H9 (cell line): ENCODE results near the gene BCL2L15. TPM values are rescaled to one million over a fixed set of nuclear protein-coding genes. Genes with fewer than 3 reads are reported as not detected.

Experiments used
- DNase-seq: peaks from one replicate; pipeline ENCODE4 v3.0.0-alpha.2; 2017
- H2AFZ ChIP-seq: one replicate; pipeline ENCODE4 v1.6.1; 2013; ENCODE audit warnings: mild to moderate bottlenecking, low read length, control low read depth, moderate library complexity
- H2AK5ac ChIP-seq: 2 replicates; pipeline ENCODE4 v1.6.1; 2013; ENCODE audit warnings: low read length, control low read depth, mixed read lengths; ENCODE audit not compliant: insufficient read length
- H2BK120ac ChIP-seq: one replicate; pipeline ENCODE4 v1.6.1; 2013; ENCODE audit warnings: low read depth, mild to moderate bottlenecking, low read length, control low read depth, inconsistent platforms; ENCODE audit not compliant: poor library complexity, severe bottlenecking
- H2BK12ac ChIP-seq: 2 replicates; pipeline ENCODE4 v1.6.1; 2013; ENCODE audit warnings: low read length, control low read depth, mixed read lengths, low read depth; ENCODE audit not compliant: insufficient read length
- H2BK15ac ChIP-seq: 2 replicates; pipeline ENCODE4 v1.6.1; 2013; ENCODE audit warnings: low read depth, low read length, control low read depth
- H2BK20ac ChIP-seq: one replicate; pipeline ENCODE4 v1.6.1; 2013; ENCODE audit warnings: low read depth, mild to moderate bottlenecking, low read length, control low read depth, inconsistent platforms; ENCODE audit not compliant: poor library complexity, severe bottlenecking
- H2BK5ac ChIP-seq: 2 replicates; pipeline ENCODE4 v1.6.1; 2013; ENCODE audit warnings: low read length, control low read depth, mixed read lengths; ENCODE audit not compliant: insufficient read length
- H3K14ac ChIP-seq: 2 replicates; pipeline ENCODE4 v1.6.1; 2013; ENCODE audit warnings: low read length, control low read depth; ENCODE audit not compliant: insufficient read depth
- H3K18ac ChIP-seq: 2 replicates; pipeline ENCODE4 v1.6.1; 2013; ENCODE audit warnings: low read depth, mild to moderate bottlenecking, mixed read lengths, low read length, control low read depth; ENCODE audit not compliant: insufficient read length
- H3K23ac ChIP-seq: 2 replicates; pipeline ENCODE4 v1.6.1; 2013; ENCODE audit warnings: low read length, control low read depth, mixed read lengths, low read depth; ENCODE audit not compliant: insufficient read length
- H3K23me2 ChIP-seq: 2 replicates; pipeline ENCODE4 v1.6.1; 2013; ENCODE audit warnings: low read depth, mild to moderate bottlenecking, mixed read lengths, low read length, control low read depth; ENCODE audit not compliant: insufficient read length, poor library complexity, severe bottlenecking
- H3K27ac ChIP-seq: 2 replicates; pipeline ENCODE4 v1.5.1; 2013; ENCODE audit warnings: low read length, control low read depth, mixed read lengths, low read depth; ENCODE audit not compliant: insufficient read length
- H3K27me3 ChIP-seq: 2 replicates; pipeline ENCODE4 v1.6.1; 2013; ENCODE audit warnings: low read length, control low read depth, inconsistent platforms; ENCODE audit not compliant: insufficient read depth
- H3K4ac ChIP-seq: 2 replicates; pipeline ENCODE4 v1.6.1; 2013; ENCODE audit warnings: low read depth, mild to moderate bottlenecking, control low read depth, inconsistent platforms, low read length, moderate library complexity
- H3K4me1 ChIP-seq: 2 replicates; pipeline ENCODE4 v1.6.1; 2013; ENCODE audit warnings: low read length, control low read depth, inconsistent platforms; ENCODE audit not compliant: insufficient read depth
- H3K4me2 ChIP-seq: 2 replicates; pipeline ENCODE4 v1.6.1; 2013; ENCODE audit warnings: low read length, control low read depth, mixed read lengths; ENCODE audit not compliant: insufficient read length, insufficient read depth
- H3K56ac ChIP-seq: 2 replicates; pipeline ENCODE4 v1.6.1; 2013; ENCODE audit warnings: low read depth, mild to moderate bottlenecking, mixed read lengths, low read length, control low read depth; ENCODE audit not compliant: insufficient read length
- H3K79me1 ChIP-seq: 2 replicates; pipeline ENCODE4 v1.6.1; 2013; ENCODE audit warnings: low read depth, mild to moderate bottlenecking, moderate library complexity, low read length, control low read depth, inconsistent platforms; ENCODE audit not compliant: insufficient read depth, poor library complexity, severe bottlenecking
- H3K79me2 ChIP-seq: 2 replicates; pipeline ENCODE4 v1.6.1; 2013; ENCODE audit warnings: low read length, control low read depth, inconsistent platforms; ENCODE audit not compliant: insufficient read depth
- H3K9ac ChIP-seq: 2 replicates; pipeline ENCODE4 v1.6.1; 2013; ENCODE audit warnings: low read length, control low read depth, mixed read lengths; ENCODE audit not compliant: insufficient read length; ENCODE audit errors: extremely low read depth
- H3K9me3 ChIP-seq: one replicate; pipeline ENCODE4 v1.6.1; 2013; ENCODE audit warnings: low read depth, low read length, inconsistent platforms; ENCODE audit not compliant: control insufficient read depth
- H3T11ph ChIP-seq: one replicate; pipeline ENCODE4 v1.6.1; 2013; ENCODE audit warnings: mild to moderate bottlenecking, low read length, control low read depth, inconsistent platforms
- H4K20me1 ChIP-seq: one replicate; pipeline ENCODE4 v1.6.1; 2013; ENCODE audit not compliant: control insufficient read depth, insufficient read length, insufficient read depth
- H4K5ac ChIP-seq: 2 replicates; pipeline ENCODE4 v1.6.1; 2013; ENCODE audit warnings: low read depth, mild to moderate bottlenecking, mixed read lengths, low read length, control low read depth; ENCODE audit not compliant: insufficient read length
- H4K8ac ChIP-seq: replicated peaks from 2 replicates; pipeline ENCODE4 v1.6.1; 2013; ENCODE audit warnings: low read length, control low read depth, mixed read lengths, low read depth; ENCODE audit not compliant: insufficient read length
- H4K91ac ChIP-seq: 2 replicates; pipeline ENCODE4 v1.6.1; 2013; ENCODE audit warnings: low read depth, mild to moderate bottlenecking, moderate library complexity, mixed read lengths, low read length, control low read depth; ENCODE audit not compliant: insufficient read length
- H3K27ac Mint-ChIP-seq, 3 experiments: 2 replicates in 2 of 3; 3 replicates in 1 of 3; pipeline ENCODE4 v1.8.0; 2020 to 2021; ENCODE audit warnings: mixed read lengths in 3 of 3, mild to moderate bottlenecking in 1 of 3, moderate library complexity in 1 of 3
- H3K27me3 Mint-ChIP-seq: 2 replicates; pipeline ENCODE4 v1.8.0; 2021; ENCODE audit warnings: low read depth, mild to moderate bottlenecking, moderate library complexity, mixed read lengths
- H3K36me3 Mint-ChIP-seq, 3 experiments: 2 replicates in 2 of 3; 3 replicates in 1 of 3; pipeline ENCODE4 v1.8.0; 2020 to 2021; ENCODE audit warnings: low read depth in 3 of 3, mixed read lengths in 3 of 3; ENCODE audit not compliant: insufficient read depth in 1 of 3
- H3K4me1 Mint-ChIP-seq, 2 experiments: 2 replicates each; pipeline ENCODE4 v1.8.0; 2020; ENCODE audit warnings: mixed read lengths in 2 of 2
- H3K4me3 Mint-ChIP-seq, 2 experiments: 2 replicates in 1 of 2; 3 replicates in 1 of 2; pipeline ENCODE4 v1.8.0; 2020 to 2021; ENCODE audit warnings: mild to moderate bottlenecking in 2 of 2, mixed read lengths in 2 of 2, moderate library complexity in 1 of 2
- H3K9me3 Mint-ChIP-seq, 2 experiments: 2 replicates in 1 of 2; 3 replicates in 1 of 2; pipeline ENCODE4 v1.8.0; 2020; ENCODE audit warnings: mild to moderate bottlenecking in 2 of 2, mixed read lengths in 2 of 2, moderate library complexity in 1 of 2
- CTCF ChIP-seq: fragments of 200-600 bp; sonication (generic); conservative IDR thresholded peaks from 3 replicates; pipeline ENCODE4 v1.8.0; 2021; ENCODE audit warnings: antibody characterized with exemption, mild to moderate bottlenecking
- WGBS: extraction: QIAGEN DNeasy Blood & Tissue Kit; methylation state at CpG from one replicate; pipeline ENCODE4 v1.1.7; 2013; ENCODE audit warnings: missing lambda C conversion rate, low lambda C conversion rate, mixed read lengths; ENCODE audit not compliant: insufficient read length; ENCODE audit errors: extremely low coverage; 5-methylcytosine and 5-hydroxymethylcytosine counted together
- total RNA-seq: library from RNA; stranded (reverse); gene quantifications from 2 replicates; pipeline ENCODE4 v1.2.1, GENCODE V29; 2021

Gene BCL2L15
- total RNA-seq, 1 experiment from 2014 or later, result 0.22 TPM

GRCh38 chr1:113836534-113836933 lies 50.8 kb downstream of the BCL2L15 start:
- Histone ChIP-seq H3K23ac (no peak overlapping the region), H3K56ac (no peak overlapping the region), H3K14ac (no peak overlapping the region), H2BK5ac (no peak overlapping the region), H3K23me2 (no peaks in the 10 kb centered on the region), H3K27me3 (no peaks in the 10 kb centered on the region), H2BK12ac (no peak overlapping the region), H4K8ac (no peak overlapping the region), H3K4me1 (no peaks in the 10 kb centered on the region), H4K5ac (no peak overlapping the region), H2BK20ac (no peak overlapping the region), H4K20me1 (no peaks in the 10 kb centered on the region), H2AK5ac (no peak overlapping the region), H3K79me1 (no peaks in the 10 kb centered on the region), H3K9me3 (no peaks in the 10 kb centered on the region), H3K4me2 (no peak overlapping the region), H3K9ac (no peak overlapping the region), H3T11ph (no peak overlapping the region), H4K91ac (no peak overlapping the region), H2AFZ (no peak overlapping the region), H3K79me2 (no peaks in the 10 kb centered on the region), H2BK15ac (no peak overlapping the region), H3K4ac (no peak overlapping the region), H3K18ac (no peak overlapping the region), H2BK120ac (no peak overlapping the region), H3K27ac (no peak overlapping the region)
- H3K9me3 Mint-ChIP-seq, result no peaks in the 10 kb centered on the region
- no peaks in the 10 kb centered on the region for H3K36me3 Mint-ChIP-seq
- no peaks in the 10 kb centered on the region for H3K4me1 Mint-ChIP-seq
- no peak for TF ChIP-seq CTCF
- WGBS, result no CpG with 5 or more reads among the region's 1 CpG
- no peak overlapping the region for H3K27ac Mint-ChIP-seq
- H3K4me3 Mint-ChIP-seq, result no peak overlapping the region
- H3K27me3 Mint-ChIP-seq, result peaks cover 6% of the 10 kb centered on the region
- no peak for DNase-seq
